ENCODE data around the gene PSTPIP2. TPM values are rescaled to one million over a fixed set of nuclear protein-coding genes. Genes with fewer than 3 reads are reported as not detected.

The PSTPIP2 gene
- total RNA-seq, 1 donor from 2014 or later: 11.5 TPM

DNA sequence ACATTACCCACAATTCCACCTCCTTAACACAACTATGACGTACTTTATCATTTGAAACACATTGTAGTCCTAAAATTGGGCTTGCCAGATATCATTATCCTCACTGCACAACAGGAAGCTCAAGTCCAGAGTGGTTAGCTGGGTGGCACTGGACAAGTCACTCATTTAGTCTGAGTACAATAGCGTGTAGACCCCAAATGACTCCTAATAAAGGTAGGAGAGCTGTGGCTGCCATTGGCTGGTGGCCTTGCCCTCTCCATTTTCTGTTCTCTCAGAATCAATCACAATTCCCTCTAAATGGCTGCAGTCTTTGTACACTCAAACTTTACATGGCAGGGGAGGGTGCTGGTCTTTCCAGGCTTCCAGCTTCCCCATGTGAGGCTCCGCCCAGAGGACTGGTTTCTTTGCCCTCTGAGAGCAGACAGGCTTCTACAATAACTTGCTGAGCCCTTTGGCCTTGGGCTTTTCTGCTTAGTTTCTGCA, 11.7 kb downstream of the PSTPIP2 start:
- Histone ChIP-seq H3K27ac (no peak overlapping the region), H3K27me3 (ENCODE audit: low read depth) (no peaks in the 10 kb centered on the region), H3K4me1 (no peaks in the 10 kb centered on the region), H3K4me3 (no peak overlapping the region), H3K36me3 (no peaks in the 10 kb centered on the region), H3K9me3 (no peaks in the 10 kb centered on the region)
- intact Hi-C loops (cut with DNase I): no loop called here
- ATAC-seq (no peak), DNase-seq (no peak)
- TF ChIP-seq, protein P1, sequence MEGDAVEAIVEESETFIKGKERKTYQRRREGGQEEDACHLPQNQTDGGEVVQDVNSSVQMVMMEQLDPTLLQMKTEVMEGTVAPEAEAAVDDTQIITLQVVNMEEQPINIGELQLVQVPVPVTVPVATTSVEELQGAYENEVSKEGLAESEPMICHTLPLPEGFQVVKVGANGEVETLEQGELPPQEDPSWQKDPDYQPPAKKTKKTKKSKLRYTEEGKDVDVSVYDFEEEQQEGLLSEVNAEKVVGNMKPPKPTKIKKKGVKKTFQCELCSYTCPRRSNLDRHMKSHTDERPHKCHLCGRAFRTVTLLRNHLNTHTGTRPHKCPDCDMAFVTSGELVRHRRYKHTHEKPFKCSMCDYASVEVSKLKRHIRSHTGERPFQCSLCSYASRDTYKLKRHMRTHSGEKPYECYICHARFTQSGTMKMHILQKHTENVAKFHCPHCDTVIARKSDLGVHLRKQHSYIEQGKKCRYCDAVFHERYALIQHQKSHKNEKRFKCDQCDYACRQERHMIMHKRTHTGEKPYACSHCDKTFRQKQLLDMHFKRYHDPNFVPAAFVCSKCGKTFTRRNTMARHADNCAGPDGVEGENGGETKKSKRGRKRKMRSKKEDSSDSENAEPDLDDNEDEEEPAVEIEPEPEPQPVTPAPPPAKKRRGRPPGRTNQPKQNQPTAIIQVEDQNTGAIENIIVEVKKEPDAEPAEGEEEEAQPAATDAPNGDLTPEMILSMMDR (IDR thresholded peaks at IDR 0.05): no peak

GRCh38 chr18:46055838-46056230, 16.2 kb downstream of the PSTPIP2 start:
- no peaks in the 10 kb centered on the region for H3K9me3 ChIP-seq
- DNase-seq: no peak
- no peaks in the 10 kb centered on the region for H3K36me3 ChIP-seq
- no peaks in the 10 kb centered on the region for H3K27me3 ChIP-seq (ENCODE audit: low read depth)
- TF ChIP-seq, protein P1 (IDR thresholded peaks at IDR 0.05): no peak
- peaks cover 16% of the 10 kb centered on the region for H3K4me1 ChIP-seq
- H3K4me3 ChIP-seq: no peak overlapping the region
- no peak overlapping the region for H3K27ac ChIP-seq
- intact Hi-C loops (cut with DNase I): no loop called here
- ATAC-seq: no peak

- no peak overlapping the region for H3K27ac ChIP-seq
Measured at GRCh38 chr18:46054956-46055837, 16.9 kb downstream of the PSTPIP2 start.

GRCh38 chr18:46053368-46054095, 18.5 kb downstream of the PSTPIP2 start:
- Histone ChIP-seq H3K36me3 (no peaks in the 10 kb centered on the region), H3K4me3 (no peak overlapping the region), H3K4me1 (peaks cover 16% of the 10 kb centered on the region), H3K9me3 (no peaks in the 10 kb centered on the region), H3K27ac (no peak overlapping the region), H3K27me3 (ENCODE audit: low read depth) (no peaks in the 10 kb centered on the region)
- TF ChIP-seq, protein P1 (IDR thresholded peaks at IDR 0.05): no peak
- ATAC-seq (no peak), DNase-seq (no peak)
- intact Hi-C loops (cut with DNase I): no loop called here

More at GRCh38 chr18:46054956-46055837, 16.9 kb downstream of the PSTPIP2 start:
- TF ChIP-seq, protein P1 (IDR thresholded peaks at IDR 0.05): no peak
- Histone ChIP-seq H3K9me3 (no peaks in the 10 kb centered on the region), H3K36me3 (no peaks in the 10 kb centered on the region), H3K4me3 (no peak overlapping the region), H3K4me1 (peaks cover 16% of the 10 kb centered on the region), H3K27me3 (ENCODE audit: low read depth) (no peaks in the 10 kb centered on the region)
- ATAC-seq: no peak
- DNase-seq: no peak
- intact Hi-C loops (cut with DNase I): no loop called here

DNA sequence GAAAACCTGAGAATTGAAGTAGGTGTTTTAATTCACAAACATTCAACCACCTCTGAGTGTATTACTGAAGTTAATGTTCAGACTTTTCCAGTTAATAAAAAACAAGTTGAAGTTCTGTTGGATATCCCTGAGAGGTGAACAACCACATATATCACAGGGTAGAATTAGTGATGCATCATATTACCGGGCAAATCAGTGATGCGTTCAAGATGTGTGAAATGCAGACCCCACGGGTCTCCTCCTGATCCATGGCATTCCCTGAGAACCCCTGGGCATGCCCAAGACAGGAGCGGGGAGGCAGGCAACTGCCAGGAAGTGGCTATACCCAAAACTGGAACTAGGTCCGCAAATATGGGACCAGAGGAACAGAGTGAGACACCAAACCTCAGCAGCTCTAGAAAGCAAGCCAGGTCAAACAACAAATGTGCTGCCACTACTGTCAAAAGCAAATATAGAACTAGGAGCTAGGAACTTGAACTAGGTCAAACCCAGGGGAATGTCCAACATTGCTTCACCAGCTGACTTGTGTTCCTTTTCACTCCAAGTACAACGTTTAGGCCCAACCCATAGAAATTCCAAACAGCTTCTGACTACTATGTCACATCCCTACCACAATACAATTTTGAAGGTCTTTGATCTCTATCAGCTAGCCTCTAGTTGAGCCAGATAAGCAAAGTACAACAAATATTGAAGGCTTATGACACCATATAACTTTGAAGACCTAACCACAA, 20.2 kb downstream of the PSTPIP2 start:
- DNase-seq: no peak

More for the DNA sequence above, 20.2 kb downstream of the PSTPIP2 start:
- Histone ChIP-seq H3K27me3 (ENCODE audit: low read depth) (no peaks in the 10 kb centered on the region), H3K4me1 (peaks cover 16% of the 10 kb centered on the region), H3K4me3 (no peak overlapping the region), H3K36me3 (no peaks in the 10 kb centered on the region), H3K27ac (peak overlapping the region; percentile 15), H3K9me3 (no peaks in the 10 kb centered on the region)
- ATAC-seq: peak; percentile 92 to 96
- TF ChIP-seq, protein P1 (IDR thresholded peaks at IDR 0.05): no peak
- intact Hi-C loops (cut with DNase I): no loop called here
